ENCODE results near the gene SRRM2.
A peak's percentile ranks its signal among the peaks of the same experiment; 100 is the strongest.

The SRRM2 gene

DNA sequence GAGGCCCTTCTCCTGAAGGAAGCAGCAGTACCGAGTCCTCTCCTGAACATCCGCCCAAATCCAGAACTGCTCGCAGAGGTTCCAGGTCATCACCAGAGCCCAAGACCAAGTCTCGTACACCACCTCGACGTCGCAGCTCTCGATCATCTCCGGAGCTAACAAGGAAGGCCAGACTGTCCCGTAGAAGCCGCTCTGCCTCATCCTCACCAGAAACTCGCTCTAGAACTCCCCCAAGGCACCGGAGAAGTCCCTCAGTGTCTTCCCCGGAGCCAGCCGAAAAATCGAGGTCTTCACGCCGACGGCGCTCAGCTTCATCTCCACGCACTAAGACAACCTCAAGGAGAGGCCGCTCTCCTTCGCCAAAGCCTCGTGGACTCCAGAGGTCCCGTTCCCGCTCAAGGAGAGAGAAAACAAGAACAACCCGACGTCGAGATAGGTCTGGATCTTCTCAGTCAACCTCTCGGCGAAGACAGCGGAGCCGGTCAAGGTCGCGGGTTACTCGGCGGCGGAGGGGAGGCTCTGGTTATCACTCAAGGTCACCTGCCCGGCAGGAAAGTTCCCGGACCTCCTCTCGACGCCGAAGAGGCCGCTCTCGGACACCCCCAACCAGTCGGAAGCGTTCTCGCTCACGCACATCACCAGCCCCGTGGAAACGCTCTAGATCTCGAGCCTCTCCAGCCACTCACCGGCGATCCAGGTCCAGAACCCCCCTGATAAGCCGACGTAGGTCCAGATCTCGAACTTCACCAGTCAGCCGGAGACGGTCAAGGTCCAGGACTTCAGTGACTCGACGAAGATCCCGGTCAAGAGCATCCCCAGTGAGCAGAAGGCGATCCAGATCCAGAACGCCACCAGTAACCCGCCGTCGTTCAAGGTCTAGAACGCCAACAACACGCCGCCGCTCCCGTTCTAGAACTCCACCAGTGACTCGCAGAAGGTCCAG is 13.3 kb downstream of the SRRM2 start:
- no peak for DNase-seq

DNA sequence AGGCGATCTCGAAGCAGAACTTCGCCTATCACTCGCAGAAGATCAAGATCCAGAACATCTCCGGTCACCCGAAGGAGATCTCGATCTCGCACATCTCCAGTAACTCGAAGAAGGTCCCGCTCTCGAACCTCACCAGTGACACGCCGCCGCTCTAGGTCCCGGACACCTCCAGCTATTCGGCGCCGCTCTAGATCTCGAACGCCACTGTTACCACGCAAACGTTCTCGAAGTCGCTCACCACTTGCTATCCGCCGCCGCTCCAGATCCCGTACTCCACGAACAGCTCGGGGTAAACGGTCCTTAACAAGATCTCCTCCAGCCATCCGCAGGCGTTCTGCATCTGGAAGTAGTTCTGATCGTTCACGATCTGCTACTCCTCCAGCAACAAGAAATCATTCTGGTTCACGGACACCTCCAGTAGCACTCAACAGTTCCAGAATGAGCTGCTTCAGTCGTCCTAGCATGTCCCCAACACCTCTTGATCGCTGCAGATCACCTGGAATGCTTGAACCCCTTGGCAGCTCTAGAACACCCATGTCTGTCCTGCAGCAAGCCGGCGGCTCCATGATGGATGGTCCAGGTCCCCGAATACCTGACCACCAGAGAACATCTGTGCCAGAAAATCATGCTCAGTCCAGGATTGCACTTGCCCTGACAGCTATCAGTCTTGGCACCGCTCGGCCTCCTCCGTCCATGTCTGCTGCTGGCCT is 14.1 kb downstream of the SRRM2 start:
- no peak for DNase-seq

DNA sequence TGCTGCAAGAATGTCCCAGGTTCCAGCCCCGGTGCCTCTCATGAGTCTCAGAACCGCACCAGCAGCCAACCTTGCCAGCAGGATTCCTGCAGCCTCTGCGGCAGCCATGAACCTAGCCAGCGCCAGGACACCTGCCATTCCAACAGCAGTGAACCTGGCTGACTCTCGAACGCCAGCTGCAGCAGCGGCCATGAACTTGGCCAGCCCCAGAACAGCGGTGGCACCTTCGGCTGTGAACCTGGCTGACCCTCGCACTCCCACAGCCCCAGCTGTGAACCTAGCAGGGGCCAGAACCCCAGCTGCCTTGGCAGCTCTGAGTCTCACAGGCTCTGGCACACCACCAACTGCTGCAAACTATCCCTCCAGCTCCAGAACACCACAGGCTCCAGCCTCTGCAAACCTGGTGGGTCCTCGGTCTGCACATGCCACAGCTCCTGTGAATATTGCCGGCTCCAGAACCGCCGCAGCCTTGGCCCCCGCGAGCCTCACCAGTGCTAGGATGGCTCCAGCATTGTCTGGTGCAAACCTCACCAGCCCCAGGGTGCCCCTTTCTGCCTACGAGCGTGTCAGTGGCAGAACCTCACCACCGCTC is 14.8 kb downstream of the SRRM2 start:
- DNase-seq, result no peak

DNA sequence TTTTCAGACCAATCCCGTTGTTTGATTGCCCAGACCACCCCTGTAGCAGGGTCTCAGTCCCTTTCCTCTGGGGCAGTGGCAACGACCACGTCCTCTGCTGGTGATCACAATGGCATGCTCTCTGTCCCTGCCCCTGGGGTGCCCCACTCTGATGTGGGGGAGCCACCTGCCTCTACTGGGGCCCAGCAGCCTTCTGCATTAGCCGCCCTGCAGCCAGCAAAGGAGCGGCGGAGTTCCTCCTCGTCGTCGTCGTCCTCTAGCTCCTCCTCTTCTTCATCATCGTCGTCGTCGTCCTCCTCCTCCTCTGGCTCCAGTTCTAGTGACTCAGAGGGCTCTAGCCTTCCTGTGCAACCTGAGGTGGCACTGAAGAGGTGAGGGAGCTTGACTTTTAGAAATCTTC is 15.5 kb downstream of the SRRM2 start:
- no peak for DNase-seq

DNA sequence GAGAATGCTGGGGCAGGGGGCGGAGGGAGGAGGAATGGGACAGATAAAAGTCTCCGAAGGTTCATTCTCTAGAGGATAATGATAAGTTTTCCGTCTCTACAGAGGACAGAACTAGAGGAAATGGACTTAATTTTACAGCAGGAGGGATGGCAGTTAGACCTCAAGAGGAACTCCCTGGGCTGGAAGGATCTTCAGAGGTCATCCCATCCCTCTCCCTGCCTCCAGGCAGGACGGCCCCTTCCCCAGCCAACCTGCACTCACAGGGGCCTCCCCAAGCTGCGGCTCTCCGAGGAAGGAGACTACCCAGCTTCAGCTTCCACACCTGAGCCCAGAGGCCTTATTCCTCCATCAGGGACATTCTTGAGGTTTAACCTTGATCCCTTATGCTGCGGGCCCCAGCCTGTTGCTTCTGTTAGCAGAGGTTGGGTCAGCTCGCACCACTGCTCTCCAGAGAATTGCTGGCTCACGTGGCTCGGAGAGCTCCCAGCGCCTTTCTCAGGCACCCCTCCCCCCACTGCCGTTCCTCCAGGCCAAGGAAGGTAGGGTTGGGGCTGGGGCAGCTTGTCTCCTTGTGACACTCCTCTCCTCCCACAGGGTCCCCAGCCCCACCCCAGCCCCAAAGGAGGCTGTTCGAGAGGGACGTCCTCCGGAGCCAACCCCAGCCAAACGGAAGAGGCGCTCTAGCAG is 16.1 kb downstream of the SRRM2 start:
- DNase-seq, result no peak

DNA sequence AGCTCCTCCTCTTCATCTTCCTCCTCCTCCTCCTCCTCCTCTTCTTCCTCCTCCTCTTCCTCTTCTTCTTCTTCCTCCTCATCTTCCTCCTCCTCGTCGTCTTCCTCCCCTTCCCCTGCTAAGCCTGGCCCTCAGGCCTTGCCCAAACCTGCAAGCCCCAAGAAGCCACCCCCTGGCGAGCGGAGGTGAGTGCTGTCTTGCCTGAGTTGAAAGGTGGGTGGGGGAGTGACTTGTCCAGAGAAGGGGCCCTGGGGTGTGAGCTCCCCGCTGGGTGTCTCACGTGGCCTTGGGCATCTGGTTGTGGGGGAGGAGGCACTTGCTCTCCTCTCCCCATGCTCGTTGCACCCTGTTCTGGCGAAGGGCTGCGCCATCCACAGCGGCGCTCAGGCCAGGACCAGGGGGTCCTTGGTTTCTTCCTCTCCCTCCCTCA is 16.7 kb downstream of the SRRM2 start:
- DNase-seq, result no peak

DNA sequence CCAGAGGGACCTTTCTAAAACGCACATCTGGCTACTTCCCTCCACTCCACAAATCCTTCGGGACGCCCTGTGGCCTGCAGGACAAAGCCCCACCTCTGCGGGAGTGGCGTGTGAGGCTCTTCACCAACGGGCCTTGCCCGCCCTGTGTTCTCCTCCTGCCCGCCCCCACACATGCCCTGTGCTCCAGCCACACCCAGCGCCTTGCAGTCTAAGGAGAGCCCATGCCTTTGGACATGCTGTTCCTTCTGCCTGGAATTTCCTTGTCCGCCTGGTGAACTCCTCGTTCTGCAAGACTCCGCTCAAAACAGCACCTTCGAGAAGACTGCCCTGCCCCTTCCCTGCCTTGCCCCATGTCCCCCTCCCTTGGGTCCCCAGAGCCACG is 17.2 kb downstream of the SRRM2 start:
- no peak for DNase-seq

DNA sequence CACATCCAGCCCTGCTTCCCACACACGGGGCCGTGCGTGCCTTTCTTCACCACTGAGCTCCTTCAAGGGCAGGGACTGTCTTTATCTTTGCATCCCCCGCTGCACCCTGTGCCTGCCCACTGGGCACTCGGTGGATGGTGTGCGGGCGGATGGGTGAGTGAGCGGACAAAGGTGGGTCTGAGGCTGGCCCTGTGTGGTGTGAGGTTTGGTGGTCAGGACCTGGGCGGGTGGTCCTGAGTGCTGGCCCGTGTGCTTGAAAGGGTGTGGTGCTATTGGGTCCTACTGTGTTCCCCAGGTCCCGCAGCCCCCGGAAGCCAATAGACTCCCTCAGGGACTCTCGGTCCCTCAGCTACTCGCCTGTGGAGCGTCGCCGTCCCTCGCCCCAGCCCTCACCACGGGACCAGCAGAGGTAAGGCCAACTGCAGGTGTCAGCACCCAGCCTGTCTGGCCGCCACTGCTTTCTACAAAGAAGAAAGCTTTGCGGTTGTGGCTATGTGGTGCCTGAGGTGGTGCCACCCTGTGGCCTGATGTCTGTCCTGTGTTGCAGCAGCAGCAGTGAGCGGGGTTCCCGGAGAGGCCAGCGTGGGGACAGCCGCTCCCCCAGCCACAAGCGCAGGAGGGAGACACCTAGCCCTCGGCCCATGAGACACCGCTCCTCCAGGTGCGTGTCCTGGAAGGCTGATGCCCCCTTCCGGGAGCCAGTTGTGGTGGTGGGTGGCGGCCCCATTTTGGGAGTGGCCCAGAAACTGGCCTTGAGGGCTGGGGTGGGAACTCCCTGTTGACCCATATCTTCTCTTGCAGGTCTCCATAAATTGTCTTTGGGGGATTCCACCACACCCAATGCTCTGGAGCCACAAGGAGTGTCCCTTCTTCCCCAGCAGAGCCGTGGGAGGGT is 17.9 kb downstream of the SRRM2 start:
- peak; percentile 23 for DNase-seq

DNA sequence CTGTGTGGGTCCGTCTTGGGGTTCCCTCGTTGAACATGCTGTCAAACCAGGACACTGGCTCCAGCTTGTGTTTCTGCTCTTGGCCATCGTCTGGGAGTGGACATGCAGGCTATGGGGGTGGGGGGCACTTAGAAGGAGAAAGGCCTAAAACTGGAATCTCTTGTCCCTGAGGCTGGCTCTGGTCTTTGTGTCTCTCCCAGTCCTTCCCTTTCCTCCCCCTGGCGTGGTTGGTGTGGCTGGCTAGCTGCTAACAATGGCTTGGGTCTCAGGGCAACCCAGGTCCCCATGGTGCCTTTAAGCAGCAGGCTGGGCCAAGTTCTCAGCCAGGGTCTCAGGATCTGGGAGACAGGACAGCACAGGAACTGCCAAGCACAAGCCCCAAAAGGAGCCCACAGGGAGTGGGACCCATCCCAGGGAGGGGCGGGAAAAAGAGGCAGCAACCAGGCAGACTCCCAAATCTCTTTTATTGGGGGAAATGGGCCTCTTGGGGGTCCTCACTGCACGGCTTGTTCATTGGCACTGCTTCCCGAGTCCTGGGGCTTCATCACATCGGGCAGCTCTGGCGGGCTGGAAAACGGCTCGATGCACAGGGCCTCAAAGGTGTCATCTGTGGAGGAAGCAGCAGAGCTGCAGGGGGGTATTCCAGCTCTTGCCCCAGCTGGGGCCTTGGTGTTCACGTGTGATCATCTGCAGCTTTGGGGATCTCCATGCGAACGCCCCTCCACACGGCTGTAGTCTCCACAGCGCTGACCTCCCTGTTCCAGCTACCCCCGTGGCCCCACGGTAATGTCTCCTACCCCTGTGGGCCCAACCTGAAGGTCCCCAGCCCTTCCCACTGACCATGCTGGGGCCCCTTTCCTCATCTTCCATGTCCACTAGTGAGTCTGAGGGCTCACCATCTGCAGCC is 19.3 kb downstream of the SRRM2 start:
- no peak for DNase-seq

DNA sequence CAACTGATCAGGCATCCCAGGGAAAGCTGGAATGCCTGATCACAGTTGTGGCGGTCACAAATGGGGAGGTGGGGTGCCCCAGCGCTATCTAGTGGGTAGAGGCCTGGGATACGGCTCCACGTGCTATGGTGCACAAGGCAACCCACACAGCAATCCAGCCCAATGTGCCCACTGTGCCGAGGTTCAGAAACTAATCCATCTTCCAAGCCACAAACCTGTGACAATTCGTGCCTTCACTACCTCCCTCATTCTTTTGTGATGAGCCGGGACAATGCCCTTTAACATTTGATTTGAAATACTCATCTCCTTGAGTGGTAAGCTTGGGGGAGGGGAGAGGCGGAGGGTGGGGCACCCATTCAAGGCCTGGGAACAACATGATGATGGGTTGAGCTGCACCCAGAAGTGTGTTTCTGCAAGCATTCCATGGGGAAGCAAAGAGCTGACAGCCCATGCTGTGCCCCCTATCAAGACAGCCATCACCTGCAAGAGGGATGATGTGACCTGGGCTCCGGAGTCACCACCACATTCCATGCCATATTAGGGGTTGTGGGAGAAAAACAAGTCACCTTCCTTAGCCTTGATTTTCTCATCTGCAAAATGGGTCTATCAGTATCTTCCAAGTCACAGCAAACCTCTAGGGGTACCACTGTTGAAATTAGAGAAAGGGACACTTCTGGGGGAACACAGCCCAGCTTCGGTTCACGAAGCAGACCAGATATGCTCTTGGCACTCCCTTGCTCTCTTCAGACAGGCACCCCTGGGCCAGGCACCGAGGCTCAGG is 20.9 kb downstream of the SRRM2 start:
- peak; percentile 25 for DNase-seq

DNA sequence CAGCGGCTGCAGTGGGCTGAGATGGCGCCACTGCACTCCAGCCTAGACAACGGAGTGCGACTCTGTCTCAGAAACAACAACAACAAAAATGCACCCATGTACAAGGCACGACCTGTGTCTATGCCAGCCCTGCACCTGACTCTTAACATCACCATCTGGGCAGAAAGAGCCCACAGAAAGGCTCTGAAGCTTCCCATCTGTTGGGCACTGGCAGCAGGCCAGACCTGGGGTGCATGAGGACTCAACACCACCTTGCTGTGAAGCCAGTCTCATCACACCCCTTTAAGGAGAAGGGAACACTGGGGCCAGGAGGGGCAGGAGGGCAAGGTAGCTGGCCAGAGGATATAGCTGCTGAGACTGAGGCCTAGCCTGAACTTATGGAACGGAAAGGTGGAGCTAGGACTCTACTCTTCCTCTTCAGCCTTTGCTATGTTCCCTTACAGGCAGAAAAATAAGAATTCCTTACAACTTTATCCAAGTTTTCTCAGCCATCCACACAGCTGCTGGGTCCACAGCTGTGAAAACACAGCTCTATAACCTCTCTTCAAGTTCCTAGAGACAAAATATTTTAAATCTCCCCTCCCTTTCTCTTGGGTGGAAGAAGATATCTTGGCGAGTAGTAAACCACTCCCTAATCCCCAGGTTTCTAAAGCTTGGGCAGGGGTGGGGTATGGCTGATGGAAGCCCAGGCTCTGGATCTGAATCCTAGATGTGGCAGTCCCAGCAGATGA is 21.9 kb downstream of the SRRM2 start:
- DNase-seq, result no peak

DNA sequence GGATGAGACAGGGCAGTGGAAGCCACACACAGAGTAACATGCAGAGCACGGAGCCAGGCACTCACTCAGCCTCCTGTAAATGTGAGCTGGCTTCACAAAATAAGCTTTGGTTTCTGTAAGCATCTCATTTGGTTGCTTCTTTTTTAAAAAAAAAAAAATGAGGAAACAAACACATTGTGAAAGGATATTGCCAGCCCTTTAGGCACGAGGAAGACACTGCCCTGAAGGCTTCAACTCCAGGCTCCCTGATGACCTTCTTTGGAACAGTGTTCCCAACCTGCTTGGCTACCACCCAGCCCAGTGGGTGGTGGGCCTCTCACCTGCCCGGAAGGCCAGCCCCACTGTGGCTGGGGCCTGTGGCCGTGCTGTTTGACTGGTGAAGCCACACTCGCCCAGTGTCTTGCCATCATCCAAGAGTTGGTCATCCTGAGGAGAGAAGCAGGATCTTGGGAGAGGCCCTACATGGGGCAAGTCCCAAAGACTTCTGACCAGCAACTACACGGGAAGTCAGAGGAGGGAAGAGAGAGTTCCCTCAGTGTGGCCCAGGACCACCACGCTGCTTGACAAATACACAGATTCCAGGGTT is 22.8 kb downstream of the SRRM2 start:
- no peak for DNase-seq

DNA sequence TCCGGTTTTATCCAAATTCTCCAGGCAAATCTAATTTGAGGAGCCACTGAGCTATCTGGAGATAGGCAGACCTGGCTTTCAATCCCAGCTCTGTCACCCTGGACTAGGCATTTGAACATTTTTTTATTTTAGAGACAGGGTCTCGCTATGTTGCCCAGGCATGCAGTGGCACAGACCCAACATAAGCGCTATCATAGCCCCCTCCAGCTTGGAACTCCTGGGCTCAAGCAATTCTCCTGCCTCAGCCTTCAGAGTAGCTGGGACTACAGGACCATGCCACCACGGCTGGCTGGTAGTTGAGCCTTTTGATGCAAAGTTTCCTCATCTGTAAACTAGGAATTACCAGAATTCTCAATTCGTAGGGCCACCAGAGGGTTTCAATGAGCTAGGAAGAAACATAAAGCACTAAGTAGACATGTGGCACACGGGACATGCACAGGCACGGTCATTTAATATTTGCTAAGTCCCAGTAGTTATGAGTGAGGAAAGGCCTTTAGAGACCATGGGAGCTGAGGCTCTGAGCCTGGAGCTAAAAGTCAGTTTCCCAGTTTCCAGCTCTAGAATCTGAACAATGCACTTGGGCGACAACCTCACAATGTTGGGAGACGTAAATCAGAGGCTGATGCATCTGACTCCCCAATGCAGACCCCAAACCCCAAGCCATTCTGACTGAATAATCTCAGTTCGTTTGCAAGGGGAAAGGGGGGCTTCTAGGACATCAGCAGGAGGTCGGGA is 23.5 kb downstream of the SRRM2 start:
- no peak for DNase-seq

DNA sequence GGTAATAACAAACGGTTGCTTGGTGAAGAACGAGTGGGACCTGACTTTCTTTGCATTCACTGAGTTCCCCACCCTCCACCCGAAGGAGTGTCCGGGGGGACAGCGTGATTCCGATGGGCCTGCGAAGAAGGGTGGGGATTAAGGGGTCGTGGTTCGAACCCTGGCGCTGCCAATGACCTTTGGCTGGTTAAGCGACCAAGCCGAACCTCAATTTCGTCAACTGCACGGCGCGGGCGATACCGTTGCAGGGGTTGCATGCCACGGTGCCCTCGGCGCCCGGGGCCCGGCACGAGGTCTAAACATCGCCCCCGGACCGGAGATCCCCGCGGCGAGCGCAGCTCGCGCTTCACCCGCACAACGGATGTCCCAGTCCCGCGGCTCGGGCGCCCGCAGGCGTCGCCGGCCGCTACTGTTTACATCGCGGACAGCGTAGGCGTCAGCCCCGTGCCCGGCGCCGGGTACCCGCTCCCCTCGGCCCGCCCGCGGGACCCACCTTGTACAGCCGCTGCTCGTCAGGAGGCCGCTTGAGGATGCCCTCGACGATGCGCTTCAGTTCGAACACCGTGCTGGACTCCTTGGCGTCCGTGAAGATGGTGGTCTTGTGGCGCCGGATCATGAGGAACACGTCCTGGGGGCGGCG is 24.2 kb downstream of the SRRM2 start:
- DNase-seq, result no peak

DNA sequence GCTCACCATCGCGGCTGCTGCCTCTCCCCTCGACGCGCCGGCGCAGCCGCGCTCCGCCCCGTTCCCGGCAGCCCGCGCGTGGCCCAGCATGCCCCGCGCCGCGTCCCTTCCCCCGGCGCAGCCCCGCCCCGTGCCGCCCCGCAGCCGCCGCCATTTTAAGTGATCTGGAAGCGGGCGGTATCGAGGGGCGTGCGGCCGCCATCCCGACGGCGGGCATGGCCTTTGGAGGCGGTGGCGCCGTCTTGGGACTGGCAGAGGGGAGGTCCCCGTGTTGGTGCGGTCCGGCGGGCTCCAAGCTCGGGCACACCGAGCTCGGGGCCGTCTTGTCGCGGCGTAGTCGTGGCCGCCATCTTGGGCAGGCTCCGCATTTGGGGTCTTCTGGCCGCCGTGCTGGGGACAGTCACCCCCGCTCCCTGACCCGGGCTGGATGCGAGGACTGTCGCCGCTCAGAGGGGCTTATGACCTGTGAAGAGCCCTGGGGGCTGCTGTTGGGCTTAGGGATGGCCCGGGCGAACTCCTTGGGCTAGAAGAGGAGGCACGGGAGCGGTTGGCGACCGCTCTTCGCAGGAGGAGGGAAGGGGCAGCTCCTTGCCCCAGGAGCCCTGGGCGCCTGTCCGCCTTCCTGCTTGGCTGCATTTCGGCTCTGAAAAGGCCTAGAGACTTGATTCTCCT is 24.9 kb downstream of the SRRM2 start, which contains the start of gene ELOB:
TSS of gene ELOB (minus strand) at position 50 of the 672 bp plus-strand sequence. CDS start at position 9, 41 bp downstream.
- peak; percentile 84 for DNase-seq

DNA sequence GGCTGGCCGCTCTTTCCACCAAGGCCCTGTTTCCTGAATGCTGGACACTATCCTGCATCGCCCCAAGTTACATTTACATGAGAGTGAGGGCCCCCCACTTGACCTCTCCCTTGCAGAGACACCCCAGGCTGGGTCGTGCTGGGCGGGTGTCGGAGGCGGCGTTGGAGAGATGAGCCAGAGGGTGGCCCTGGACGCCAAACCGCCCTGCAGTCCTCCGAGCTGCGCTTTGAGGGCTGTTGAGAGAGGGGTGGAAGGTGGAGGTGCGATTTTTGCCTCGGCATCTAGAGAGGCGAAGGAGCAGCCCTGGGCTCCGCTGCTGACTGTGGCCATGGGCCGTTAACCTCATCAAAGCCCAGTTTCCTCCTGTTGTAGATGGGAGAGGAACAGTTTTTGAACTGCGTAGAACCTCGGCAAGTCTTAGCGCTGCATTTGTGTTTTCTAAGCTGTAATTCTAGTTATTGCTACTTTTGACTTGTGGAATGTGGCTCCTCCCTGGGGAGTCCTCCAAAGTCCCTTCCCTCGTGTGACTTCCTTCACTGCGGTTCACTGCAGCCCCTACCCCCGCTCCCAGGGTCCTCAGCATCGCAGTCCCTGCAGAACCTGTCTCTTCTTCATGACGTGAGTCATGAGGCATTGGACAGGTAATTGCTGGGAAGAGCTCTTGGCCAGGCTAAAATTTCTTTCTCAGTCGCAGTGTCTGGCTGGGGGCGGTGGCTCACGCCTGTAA is 25.6 kb downstream of the SRRM2 start:
- DNase-seq, result peak; percentile 20

DNA sequence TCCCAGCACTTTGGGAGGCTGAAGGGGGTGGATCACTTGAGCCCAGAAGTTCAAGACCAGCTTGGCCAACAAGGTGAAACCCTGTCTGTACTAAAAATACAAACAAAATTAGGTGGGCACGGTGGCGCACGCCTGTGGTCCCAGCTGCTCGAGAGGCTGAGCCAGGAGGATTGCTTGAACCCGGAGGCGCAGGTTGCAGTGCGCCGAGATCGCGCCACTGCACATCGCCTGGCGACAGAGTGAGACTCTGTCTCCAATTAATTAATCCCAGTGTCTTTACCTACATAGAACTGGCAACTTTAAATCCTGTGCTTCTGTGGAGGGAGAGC is 26.2 kb downstream of the SRRM2 start:
- no peak for DNase-seq

Data from HCEC 1CT (cell line).